IMR-90 (cell line): ENCODE results near the gene MORC1.

ENCODE experiments used
- CEBPB ChIP-seq: IDR thresholded peaks from 2 replicates; pipeline ENCODE4 v1.6.1; 2012; ENCODE audit warnings: low read depth, low read length, improper control_type of control experiment
- CHD1 ChIP-seq: IDR thresholded peaks from 2 replicates; pipeline ENCODE4 v1.6.1; 2012; ENCODE audit warnings: low read depth, low read length, improper control_type of control experiment
- CTCF ChIP-seq: conservative IDR thresholded peaks from 2 replicates; pipeline ENCODE4 v1.5.1; 2012; ENCODE audit warnings: mild to moderate bottlenecking, low read depth, low read length, improper control_type of control experiment
- FOS ChIP-seq: fragments of 150-350 bp; IDR thresholded peaks from 2 replicates; pipeline ENCODE4 v1.6.1; 2016; ENCODE audit warnings: low read depth, low read length
- MXI1 ChIP-seq: IDR thresholded peaks from 2 replicates; pipeline ENCODE4 v1.6.1; 2012; ENCODE audit warnings: low read depth, mild to moderate bottlenecking, low read length, moderate library complexity, borderline replicate concordance
- POLR2A ChIP-seq: IDR thresholded peaks from 2 replicates; pipeline ENCODE4 v1.6.1; 2012; ENCODE audit warnings: mild to moderate bottlenecking, low read depth, low read length
- RAD21 ChIP-seq: IDR thresholded peaks from 2 replicates; pipeline ENCODE4 v1.6.1; 2012; ENCODE audit warnings: low read length, improper control_type of control experiment

GRCh38 chr3:109116031-109116430, 1.9 kb downstream of the MORC1 start:
- no peak for TF ChIP-seq CHD1
- TF ChIP-seq RAD21, result no peak
- TF ChIP-seq CTCF, result no peak
- TF ChIP-seq MXI1, result no peak
- TF ChIP-seq POLR2A, result no peak
- TF ChIP-seq CEBPB, result no peak
- no peak for TF ChIP-seq FOS
